Measurements from ENCODE around the gene SSR3.
A peak's percentile ranks its signal among the peaks of the same experiment; 100 is the strongest.
"Not testable (repeated sequence)": the region's sequence is repeated elsewhere in the genome, so short reads cannot be mapped to it uniquely, and the experiment has no call there.

The SSR3 gene

GRCh38 chr3:156576651-156577348 is 21.9 kb upstream of the SSR3 start:
- Histone ChIP-seq H3K4me1 (peaks cover 26% of the 10 kb centered on the region), H3K9ac (no peak overlapping the region), H4K20me1 (no peaks in the 10 kb centered on the region), H3K36me3 (no peaks in the 10 kb centered on the region), H3K4me3 (no peak overlapping the region), H3K9me3 (no peaks in the 10 kb centered on the region), H3K27me3 (no peaks in the 10 kb centered on the region), H3K4me2 (peak overlapping the region; percentile 62), H3K27ac (no peak overlapping the region)
- no peak for TF ChIP-seq Cebpa-rat (IDR thresholded peaks at IDR 0.05)

DNA sequence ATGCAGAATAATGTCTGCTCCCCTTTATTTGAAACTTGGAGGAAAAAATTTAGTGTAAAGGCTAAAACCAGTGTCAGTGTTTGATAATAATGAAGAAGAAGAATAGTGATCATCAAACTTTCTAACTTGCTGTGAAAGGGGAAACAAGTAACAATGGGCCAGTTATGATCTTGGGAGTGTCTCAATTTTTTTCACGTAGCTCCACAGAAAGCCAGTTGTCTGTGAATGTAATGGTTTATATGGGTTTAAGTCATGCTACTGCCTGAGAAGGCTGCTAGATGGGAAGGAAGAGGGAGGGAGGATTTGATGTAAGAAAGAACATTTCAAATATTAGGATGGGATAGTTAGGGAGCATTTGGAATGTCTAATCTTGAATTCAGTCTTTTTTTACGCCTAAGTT is 21.1 kb upstream of the SSR3 start:
- Histone ChIP-seq H3K27me3 (no peaks in the 10 kb centered on the region), H4K20me1 (no peaks in the 10 kb centered on the region), H3K9ac (no peak overlapping the region), H3K9me3 (no peaks in the 10 kb centered on the region), H3K27ac (no peak overlapping the region), H3K4me2 (no peak overlapping the region), H3K4me3 (no peak overlapping the region), H3K4me1 (peaks cover 26% of the 10 kb centered on the region), H3K36me3 (no peaks in the 10 kb centered on the region)
- no peak for TF ChIP-seq Cebpa-rat (IDR thresholded peaks at IDR 0.05)

- Histone ChIP-seq H3K36me3 (no peaks in the 10 kb centered on the region), H3K4me1 (peaks cover 26% of the 10 kb centered on the region), H3K9me3 (no peaks in the 10 kb centered on the region), H3K27me3 (no peaks in the 10 kb centered on the region), H3K9ac (no peak overlapping the region), H3K27ac (no peak overlapping the region), H3K4me3 (no peak overlapping the region), H3K4me2 (no peak overlapping the region), H4K20me1 (no peaks in the 10 kb centered on the region)
- TF ChIP-seq Cebpa-rat (IDR thresholded peaks at IDR 0.05): no peak
Observed at GRCh38 chr3:156575641-156576040, 20.7 kb upstream of the SSR3 start.

- peak overlapping the region; percentile 36 for H3K4me2 ChIP-seq
- peaks cover 12% of the 10 kb centered on the region for H3K4me1 ChIP-seq
- not testable (repeated sequence) for H3K9ac ChIP-seq, H3K27me3 ChIP-seq, H3K4me3 ChIP-seq, H3K36me3 ChIP-seq, H4K20me1 ChIP-seq
- H3K27ac ChIP-seq: 0 out of 2 replicates have a peak overlapping the region, but pooled peaks have one; percentile 6
- H3K9me3 ChIP-seq: peaks cover 15% of the 10 kb centered on the region
Observed at GRCh38 chr3:156569881-156570280, 15.0 kb upstream of the SSR3 start.

DNA sequence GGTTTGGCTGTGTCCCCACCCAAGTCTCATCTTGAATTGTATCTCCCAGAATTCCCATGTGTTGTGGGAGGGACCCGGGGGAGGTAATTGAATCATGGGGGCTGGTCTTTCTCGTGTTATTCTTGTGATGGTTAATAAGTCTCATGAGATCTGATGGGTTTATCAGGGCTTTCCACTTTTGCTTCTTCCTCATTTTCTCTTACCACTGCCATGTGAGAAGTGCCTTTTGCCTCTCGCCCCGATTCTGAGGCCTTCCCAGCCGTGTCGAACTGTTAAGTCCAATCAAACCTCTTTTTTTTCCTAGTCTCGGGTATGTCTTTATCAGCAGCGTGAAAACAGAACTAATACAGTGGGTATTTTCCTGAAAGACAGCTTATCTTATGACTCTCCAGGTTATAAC is 14.1 kb upstream of the SSR3 start:
- Histone ChIP-seq H3K4me1 (peaks cover 12% of the 10 kb centered on the region), H3K9me3 (peaks cover 15% of the 10 kb centered on the region), H3K4me2 (peak overlapping the region; percentile 36; the same call in 1 of the 2 replicates)
- not testable (repeated sequence) for H4K20me1 ChIP-seq, H3K9ac ChIP-seq, H3K36me3 ChIP-seq, H3K4me3 ChIP-seq, H3K27ac ChIP-seq, H3K27me3 ChIP-seq

DNA sequence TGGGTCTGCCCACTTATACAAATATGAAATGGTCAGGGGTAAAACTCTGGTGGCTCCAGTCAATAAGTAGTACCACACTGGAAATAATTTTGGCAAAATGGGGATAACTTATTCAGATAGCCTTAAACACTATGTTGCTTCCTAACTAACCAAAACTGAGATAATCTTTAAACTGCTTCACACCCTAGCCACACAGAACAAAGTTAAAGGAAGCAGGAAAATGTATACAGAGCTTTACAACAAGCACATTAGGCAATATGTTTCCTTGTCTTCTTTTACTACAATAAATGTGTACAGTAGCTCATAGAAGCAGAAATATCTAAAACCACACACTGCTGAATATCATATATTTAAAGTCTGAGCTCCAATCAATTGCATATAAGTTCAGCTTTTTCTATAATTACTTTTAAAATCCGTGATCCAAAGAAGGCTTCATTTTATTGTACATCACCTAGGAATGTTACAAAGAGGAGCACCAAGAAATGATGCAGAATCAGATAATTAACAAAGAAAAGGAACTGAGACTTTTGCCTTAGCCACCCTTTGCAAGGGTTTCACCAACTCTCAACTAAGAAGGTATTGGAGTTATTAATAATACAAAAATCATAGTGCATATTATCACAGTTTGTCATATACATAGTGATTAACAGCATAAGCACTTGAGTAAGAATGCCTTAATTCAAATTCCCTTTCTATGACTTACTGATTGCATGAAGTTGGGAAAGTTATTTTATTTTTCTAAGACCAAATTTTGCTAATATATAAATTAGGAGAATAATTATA is 9.2 kb upstream of the SSR3 start:
- Histone ChIP-seq H3K9ac (no peak overlapping the region), H3K27ac (no peak overlapping the region), H3K4me2 (no peak overlapping the region), H3K36me3 (no peaks in the 10 kb centered on the region), H3K4me1 (peaks cover 9% of the 10 kb centered on the region), H3K27me3 (no peaks in the 10 kb centered on the region), H4K20me1 (no peaks in the 10 kb centered on the region), H3K9me3 (peaks cover 15% of the 10 kb centered on the region), H3K4me3 (no peak overlapping the region)
- TF ChIP-seq Cebpa-rat (IDR thresholded peaks at IDR 0.05): no peak

GRCh38 chr3:156562486-156562885 is 7.6 kb upstream of the SSR3 start:
- H3K36me3 ChIP-seq, H3K4me3 ChIP-seq, H3K9me3 ChIP-seq, H3K4me1 ChIP-seq, H3K4me2 ChIP-seq, H3K27me3 ChIP-seq, H3K27ac ChIP-seq, H4K20me1 ChIP-seq, H3K9ac ChIP-seq: not testable (repeated sequence)

- no peaks in the 10 kb centered on the region for H4K20me1 ChIP-seq
- H3K4me1 ChIP-seq: peaks cover 7% of the 10 kb centered on the region
- H3K27ac ChIP-seq: no peak overlapping the region
- H3K4me3 ChIP-seq: no peak overlapping the region
- H3K4me2 ChIP-seq: peak overlapping the region; percentile 28; the same call in 1 of the 2 replicates
- no peaks in the 10 kb centered on the region for H3K36me3 ChIP-seq
- H3K27me3 ChIP-seq: no peaks in the 10 kb centered on the region
- H3K9me3 ChIP-seq: no peaks in the 10 kb centered on the region
- H3K9ac ChIP-seq: no peak overlapping the region
- TF ChIP-seq Cebpa-rat (IDR thresholded peaks at IDR 0.05): no peak
Observed at GRCh38 chr3:156561533-156561932, 6.6 kb upstream of the SSR3 start.

DNA sequence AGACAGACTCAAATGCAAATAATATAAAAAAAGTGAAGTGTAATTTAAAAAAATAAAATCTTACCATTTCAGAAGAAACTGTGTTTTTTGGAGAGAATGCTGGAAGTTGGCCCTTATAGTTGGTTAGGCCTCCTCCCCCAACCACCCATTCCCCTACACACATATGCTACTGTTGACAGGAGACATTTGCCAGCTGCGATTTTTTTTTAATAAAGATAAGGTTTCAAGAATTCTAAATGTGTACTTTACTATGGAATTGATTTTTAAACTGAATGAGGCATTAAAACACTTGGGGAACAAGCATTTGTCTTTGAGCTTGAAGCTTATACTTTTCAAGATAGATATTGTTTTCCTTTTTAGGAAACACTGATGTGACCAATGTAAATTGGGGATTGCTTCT is 4.4 kb upstream of the SSR3 start:
- no peak overlapping the region for H3K4me2 ChIP-seq
- no peak overlapping the region for H3K4me3 ChIP-seq
- peaks cover 14% of the 10 kb centered on the region for H3K4me1 ChIP-seq
- no peaks in the 10 kb centered on the region for H3K36me3 ChIP-seq
- no peak overlapping the region for H3K9ac ChIP-seq
- TF ChIP-seq Cebpa-rat (IDR thresholded peaks at IDR 0.05): no peak
- no peak overlapping the region for H3K27ac ChIP-seq
- H3K9me3 ChIP-seq: no peaks in the 10 kb centered on the region
- H4K20me1 ChIP-seq: peaks cover 2% of the 10 kb centered on the region; the same call in 1 of the 2 replicates
- H3K27me3 ChIP-seq: no peaks in the 10 kb centered on the region

GRCh38 chr3:156558389-156558788 is 3.5 kb upstream of the SSR3 start:
- Histone ChIP-seq H3K9me3 (no peaks in the 10 kb centered on the region), H3K4me2 (no peak overlapping the region), H4K20me1 (peaks cover 11% of the 10 kb centered on the region; the same call in 1 of the 2 replicates), H3K27ac (no peak overlapping the region), H3K27me3 (no peaks in the 10 kb centered on the region), H3K4me1 (peaks cover 21% of the 10 kb centered on the region), H3K36me3 (no peaks in the 10 kb centered on the region), H3K4me3 (no peak overlapping the region), H3K9ac (no peak overlapping the region)
- no peak for TF ChIP-seq Cebpa-rat (IDR thresholded peaks at IDR 0.05)

Measured in BLaER1 (cell line).